Sciatic nerve (tissue), 2 donors: ENCODE data around the gene PTPRD. TPM values are rescaled to one million over a fixed set of nuclear protein-coding genes. Genes with fewer than 3 reads are reported as not detected.
A peak's percentile ranks its signal among the peaks of the same experiment; 100 is the strongest.
"Not testable (repeated sequence)": the region's sequence is repeated elsewhere in the genome, so short reads cannot be mapped to it uniquely, and the experiment has no call there.

Experiments used
- ATAC-seq: fragments of 200-7000 bp; cut with Tn5 transposase; one replicate; pipeline ENCODE4 v1.9.1; 2020; ENCODE audit warnings: mild to moderate bottlenecking, moderate library complexity
- DNase-seq: peaks from one replicate; pipeline ENCODE4 v3.0.0-alpha.2; 2020; ENCODE audit warnings: low spot score
- intact Hi-C: fragments of 100-400 bp; cut with DNase I; formaldehyde crosslinking; loops from one replicate; pipeline ENCODE4 v1.14.2; 2022
- total RNA-seq: library from RNA; stranded (reverse); fragmentation: NEBNext Ultra II Directional; extraction: Animal tissue kit (Norgen Biotek cat#: 25700); gene quantifications from one replicate; pipeline ENCODE4 v1.2.1, GENCODE V29; 2021
- donor health status: DM: no; HTN: no; CAD: no.
- donor health status: DM: no; HTN: no; CAD: no.

The PTPRD gene
- total RNA-seq, 1 donor from 2014 or later, result 4.7 TPM

- no peak for ATAC-seq
- intact Hi-C loops, result no loop called here
- DNase-seq, result no peak
Measured at GRCh38 chr9:9949368-9949767, 663.4 kb downstream of the PTPRD start.

- intact Hi-C loops, result no loop called here
- DNase-seq (no peak), ATAC-seq (no peak)
Measured at GRCh38 chr9:9945966-9946365, 666.8 kb downstream of the PTPRD start.

- intact Hi-C loops, result no loop called here
- DNase-seq (peak; percentile 69), ATAC-seq (no peak)
Measured at GRCh38 chr9:9942764-9943424, 669.9 kb downstream of the PTPRD start.

- intact Hi-C loops, result no loop called here
- no peak for ATAC-seq
Measured at GRCh38 chr9:9938432-9938831, 674.4 kb downstream of the PTPRD start.

GRCh38 chr9:9931464-9931863 lies 681.3 kb downstream of the PTPRD start:
- ATAC-seq, intact Hi-C loops, DNase-seq: not testable (repeated sequence)

More at GRCh38 chr9:9938432-9938831, 674.4 kb downstream of the PTPRD start:
- no peak for DNase-seq

- intact Hi-C loops, result no loop called here
- ATAC-seq (no peak), DNase-seq (no peak)
Measured at GRCh38 chr9:9924376-9924775, 688.4 kb downstream of the PTPRD start.

- DNase-seq, result no peak
- no peak for ATAC-seq
- intact Hi-C loops, result no loop called here
Measured at GRCh38 chr9:9921805-9922204, 691.0 kb downstream of the PTPRD start.

- ATAC-seq (no peak), DNase-seq (no peak)
- intact Hi-C loops, result no loop called here
Measured at GRCh38 chr9:9920425-9921060, 692.3 kb downstream of the PTPRD start.

GRCh38 chr9:9919174-9919775 lies 693.5 kb downstream of the PTPRD start:
- no peak for DNase-seq
- intact Hi-C loops, result no loop called here
- ATAC-seq, result no peak

GRCh38 chr9:9917400-9917799 lies 695.4 kb downstream of the PTPRD start:
- intact Hi-C loops, result no loop called here
- ATAC-seq, result no peak
- DNase-seq, result no peak

GRCh38 chr9:9914174-9914573 lies 698.6 kb downstream of the PTPRD start:
- ATAC-seq, result no peak
- intact Hi-C loops, result no loop called here
- DNase-seq, result no peak

- DNase-seq (no peak), ATAC-seq (no peak)
- intact Hi-C loops, result no loop called here
Measured at GRCh38 chr9:9913276-9913832, 699.4 kb downstream of the PTPRD start.

GRCh38 chr9:9912459-9912858 lies 700.3 kb downstream of the PTPRD start:
- intact Hi-C loops, result no loop called here
- no peak for DNase-seq
- no peak for ATAC-seq

GRCh38 chr9:9905736-9906135 lies 707.1 kb downstream of the PTPRD start:
- intact Hi-C loops, result no loop called here
- ATAC-seq (no peak), DNase-seq (no peak)

GRCh38 chr9:9904041-9904440 lies 708.8 kb downstream of the PTPRD start:
- ATAC-seq (no peak), DNase-seq (no peak)
- intact Hi-C loops, result no loop called here

- no peak for ATAC-seq
- intact Hi-C loops, result no loop called here
Measured at GRCh38 chr9:9901624-9902023, 711.2 kb downstream of the PTPRD start.

GRCh38 chr9:9893837-9894236 lies 719.0 kb downstream of the PTPRD start:
- DNase-seq, result no peak
- intact Hi-C loops, result no loop called here
- ATAC-seq, result no peak

More at GRCh38 chr9:9901624-9902023, 711.2 kb downstream of the PTPRD start:
- no peak for DNase-seq

GRCh38 chr9:9892217-9892616 lies 720.6 kb downstream of the PTPRD start:
- ATAC-seq, result no peak
- intact Hi-C loops, result no loop called here
- no peak for DNase-seq

- intact Hi-C loops, result no loop called here
- DNase-seq, result no peak
- no peak for ATAC-seq
Measured at GRCh38 chr9:9881692-9882091, 731.1 kb downstream of the PTPRD start.

- no peak for ATAC-seq
- DNase-seq, result no peak
- intact Hi-C loops, result no loop called here
Measured at GRCh38 chr9:9874270-9874669, 738.5 kb downstream of the PTPRD start.
